Gastrocnemius medialis (tissue), 4 donors: ENCODE measurements around the gene WASHC4. TPM values are rescaled to one million over a fixed set of nuclear protein-coding genes. Genes with fewer than 3 reads are reported as not detected.
"Not testable (repeated sequence)": the region's sequence is repeated elsewhere in the genome, so short reads cannot be mapped to it uniquely, and the experiment has no call there.

Experiments
- ATAC-seq, 2 donors: fragments of 150-250 bp; one replicate each; pipeline ENCODE4 v1.9.1; 2016
- DNase-seq, 2 donors: peaks; one replicate each; pipeline ENCODE4 v3.0.0-alpha.2; 2019
- H3K27ac ChIP-seq, 4 donors: fragments of 200-600 bp; sonication (generic); 1 replicate in 1 of 4; 2 replicates in 3 of 4; pipeline ENCODE4 v1.5.1; 2016 to 2018; ENCODE audit warnings: mild to moderate bottlenecking in 2 of 4, moderate library complexity in 1 of 4
- H3K27me3 ChIP-seq, 3 donors: fragments of 200-600 bp; sonication (generic) in 2 of 3; 1 replicate in 1 of 3; 2 replicates in 2 of 3; pipeline versions ENCODE4 v1.5.1 to v1.6.0; 2016 to 2019; ENCODE audit warnings: mild to moderate bottlenecking in 1 of 3, moderate library complexity in 1 of 3
- H3K36me3 ChIP-seq, 2 donors: fragments of 200-600 bp; sonication (generic) in 1 of 2; one replicate each; pipeline ENCODE4 v1.5.1; 2017 to 2018
- H3K4me1 ChIP-seq, 2 donors: fragments of 200-600 bp; sonication (generic) in 1 of 2; one replicate each; pipeline ENCODE4 v1.5.1; 2016 to 2017; ENCODE audit warnings: mild to moderate bottlenecking in 2 of 2
- H3K4me3 ChIP-seq, 4 donors: fragments of 200-600 bp; sonication (generic) in 3 of 4; 1 replicate in 1 of 4; 2 replicates in 3 of 4; pipeline ENCODE4 v1.5.1; 2016 to 2019; ENCODE audit warnings: mild to moderate bottlenecking in 2 of 4
- H3K9me3 ChIP-seq, 3 donors: fragments of 200-600 bp; sonication (generic) in 2 of 3; 1 replicate in 1 of 3; 2 replicates in 2 of 3; pipeline ENCODE4 v1.5.1; 2016 to 2019
- POLR2A ChIP-seq, 2 donors: fragments of 450-650 bp; IDR thresholded peaks; one replicate each; pipeline ENCODE4 v1.6.1; 2017; ENCODE audit warnings: antibody characterized with exemption in 2 of 2, mild to moderate bottlenecking in 2 of 2, moderate library complexity in 2 of 2
- in situ Hi-C, 4 donors: fragments of 200-750 bp; cut with MboI; loops; one replicate each; pipeline versions ENCODE4 v1.15.0 to v1.8.0; 2017; ENCODE audit warnings: low sequenced_read_pairs in 4 of 4
- intact Hi-C: fragments of 100-400 bp; cut with DNase I; formaldehyde crosslinking; loops from one replicate; pipeline ENCODE4 v1.15.1; 2023; ENCODE audit warnings: low total_unique reads
- total RNA-seq, 4 donors: library from RNA; depleted of rRNA; stranded (reverse); fragments of >200 nt; gene quantifications; one replicate each; pipeline versions ENCODE4 v1.1.0 to v1.2.3, GENCODE V29; 2016
- TF ChIP-seq, protein P1 (sequence below), 5 experiments: fragments of 450-650 bp in 3 of 5; fragments of 200-600 bp in 2 of 5; sonication (generic) in 2 of 5; IDR thresholded peaks in 4 of 5; conservative IDR thresholded peaks in 1 of 5; 1 replicate in 4 of 5; 2 replicates in 1 of 5; pipeline ENCODE4 v1.5.1; 2016 to 2019; ENCODE audit warnings: antibody characterized with exemption in 5 of 5, mild to moderate bottlenecking in 3 of 5, moderate library complexity in 3 of 5

The WASHC4 gene
- total RNA-seq, 4 donors from 2014 or later, result 23.6 to 53.2 (median 36.7) TPM

GRCh38 chr12:105090361-105090760 is 17.2 kb upstream of the WASHC4 start:
- Histone ChIP-seq H3K4me3 (no peak overlapping the region), H3K9me3 (no peaks in the 10 kb centered on the region), H3K4me1 (no peaks in the 10 kb centered on the region), H3K27ac (no peak overlapping the region), H3K27me3 (no peaks in the 10 kb centered on the region), H3K36me3 (no peaks in the 10 kb centered on the region)
- intact Hi-C loops, result no loop called here
- no peak for DNase-seq
- in situ Hi-C loops, result no loop called here
- TF ChIP-seq, protein P1, sequence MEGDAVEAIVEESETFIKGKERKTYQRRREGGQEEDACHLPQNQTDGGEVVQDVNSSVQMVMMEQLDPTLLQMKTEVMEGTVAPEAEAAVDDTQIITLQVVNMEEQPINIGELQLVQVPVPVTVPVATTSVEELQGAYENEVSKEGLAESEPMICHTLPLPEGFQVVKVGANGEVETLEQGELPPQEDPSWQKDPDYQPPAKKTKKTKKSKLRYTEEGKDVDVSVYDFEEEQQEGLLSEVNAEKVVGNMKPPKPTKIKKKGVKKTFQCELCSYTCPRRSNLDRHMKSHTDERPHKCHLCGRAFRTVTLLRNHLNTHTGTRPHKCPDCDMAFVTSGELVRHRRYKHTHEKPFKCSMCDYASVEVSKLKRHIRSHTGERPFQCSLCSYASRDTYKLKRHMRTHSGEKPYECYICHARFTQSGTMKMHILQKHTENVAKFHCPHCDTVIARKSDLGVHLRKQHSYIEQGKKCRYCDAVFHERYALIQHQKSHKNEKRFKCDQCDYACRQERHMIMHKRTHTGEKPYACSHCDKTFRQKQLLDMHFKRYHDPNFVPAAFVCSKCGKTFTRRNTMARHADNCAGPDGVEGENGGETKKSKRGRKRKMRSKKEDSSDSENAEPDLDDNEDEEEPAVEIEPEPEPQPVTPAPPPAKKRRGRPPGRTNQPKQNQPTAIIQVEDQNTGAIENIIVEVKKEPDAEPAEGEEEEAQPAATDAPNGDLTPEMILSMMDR (IDR thresholded peaks at IDR 0.05 in 4 of 5, conservative IDR thresholded peaks at IDR 0.05 in 1 of 5), result no peak
- TF ChIP-seq POLR2A (IDR thresholded peaks at IDR 0.05), result no peak
- no peak for ATAC-seq

- TF ChIP-seq, protein P1 (IDR thresholded peaks at IDR 0.05 in 4 of 5, conservative IDR thresholded peaks at IDR 0.05 in 1 of 5), result no peak
- no peak for TF ChIP-seq POLR2A (IDR thresholded peaks at IDR 0.05)
- in situ Hi-C loops, result no loop called here
These were observed 15.9 kb upstream of the WASHC4 start for GRCh38 chr12:105091476-105092206.

GRCh38 chr12:105092336-105092735 is 15.2 kb upstream of the WASHC4 start:
- Histone ChIP-seq H3K27me3 (no peaks in the 10 kb centered on the region), H3K9me3 (no peaks in the 10 kb centered on the region), H3K27ac (no peak overlapping the region), H3K4me1 (no peaks in the 10 kb centered on the region), H3K36me3 (no peaks in the 10 kb centered on the region), H3K4me3 (no peak overlapping the region)
- DNase-seq (no peak), ATAC-seq (no peak)
- TF ChIP-seq, protein P1 (IDR thresholded peaks at IDR 0.05 in 4 of 5, conservative IDR thresholded peaks at IDR 0.05 in 1 of 5), result no peak
- no peak for TF ChIP-seq POLR2A (IDR thresholded peaks at IDR 0.05)
- intact Hi-C loops, result no loop called here
- in situ Hi-C loops, result no loop called here

More at GRCh38 chr12:105091476-105092206, 15.9 kb upstream of the WASHC4 start:
- Histone ChIP-seq H3K4me3 (no peak overlapping the region), H3K27ac (no peak overlapping the region), H3K27me3 (no peaks in the 10 kb centered on the region), H3K36me3 (no peaks in the 10 kb centered on the region), H3K9me3 (no peaks in the 10 kb centered on the region), H3K4me1 (no peaks in the 10 kb centered on the region)
- DNase-seq, result no peak
- intact Hi-C loops, result no loop called here
- ATAC-seq, result no peak

DNA sequence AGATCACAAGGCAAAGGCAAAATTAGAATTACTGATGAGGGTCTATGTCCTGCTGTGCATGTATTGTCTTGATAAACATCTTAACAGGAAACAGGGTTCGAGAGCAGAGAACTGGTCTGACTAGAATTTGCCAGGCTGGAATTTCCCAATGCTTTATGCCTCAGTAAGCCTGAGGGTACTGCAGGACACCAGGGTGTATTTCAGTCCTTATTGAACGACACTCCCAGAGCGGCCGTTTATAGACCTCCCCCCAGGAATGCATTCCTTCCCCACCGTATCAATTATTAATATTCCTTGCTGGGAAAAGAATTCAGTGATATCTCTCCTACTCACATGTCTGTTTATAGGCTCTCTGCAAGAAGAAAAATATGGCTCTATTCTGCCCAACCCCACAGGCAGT is 12.2 kb upstream of the WASHC4 start:
- ATAC-seq, H3K4me3 ChIP-seq, H3K27ac ChIP-seq, H3K9me3 ChIP-seq, intact Hi-C loops, H3K27me3 ChIP-seq, H3K4me1 ChIP-seq, in situ Hi-C loops, H3K36me3 ChIP-seq, DNase-seq: not testable (repeated sequence)

DNA sequence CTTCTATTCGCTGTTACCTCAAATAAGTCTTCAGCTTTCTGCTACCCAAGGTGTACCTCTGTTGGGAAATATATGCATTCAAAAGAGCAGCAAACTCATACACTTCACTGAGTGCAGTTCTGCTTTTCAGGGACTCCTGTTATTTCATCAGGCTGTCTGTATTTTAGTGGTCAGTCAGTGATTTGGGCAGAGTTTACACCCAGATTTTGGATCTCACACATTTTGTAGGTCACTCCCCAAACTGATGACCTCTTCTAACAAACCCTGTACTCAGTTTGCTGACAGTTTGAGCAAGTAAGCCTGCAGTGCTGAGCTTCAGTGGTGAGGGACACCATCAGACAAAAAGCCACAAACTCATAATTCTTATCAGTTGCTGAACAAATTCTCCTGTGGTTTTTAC is 8.2 kb upstream of the WASHC4 start:
- DNase-seq (no peak), ATAC-seq (no peak)
- no peaks in the 10 kb centered on the region for H3K36me3 ChIP-seq
- H3K27ac ChIP-seq, result no peak overlapping the region
- TF ChIP-seq, protein P1 (IDR thresholded peaks at IDR 0.05 in 4 of 5, conservative IDR thresholded peaks at IDR 0.05 in 1 of 5), result no peak
- TF ChIP-seq POLR2A (IDR thresholded peaks at IDR 0.05), result no peak
- H3K9me3 ChIP-seq, result no peaks in the 10 kb centered on the region
- intact Hi-C loops, result no loop called here
- no peaks in the 10 kb centered on the region for H3K4me1 ChIP-seq
- no peaks in the 10 kb centered on the region for H3K27me3 ChIP-seq
- in situ Hi-C loops, result no loop called here
- no peak overlapping the region for H3K4me3 ChIP-seq
